ENCODE data around the gene SEMA6D. TPM values are rescaled to one million over a fixed set of nuclear protein-coding genes. Genes with fewer than 3 reads are reported as not detected.

SEMA6D gene
- total RNA-seq, 2 experiments from 2014 or later = not detected

GRCh38 chr15:47802216-47802615, 84.9 kb downstream of the SEMA6D start:
- H3K27me3 Mint-ChIP-seq (ENCODE audit: low read depth) = no peaks in the 10 kb centered on the region
- H3K9me3 Mint-ChIP-seq (ENCODE audit: insufficient read depth) = no peaks in the 10 kb centered on the region
- no peak for DNase-seq
- ATAC-seq = no peak
- no peaks in the 10 kb centered on the region for H3K36me3 Mint-ChIP-seq (ENCODE audit: low read depth)
- no peak overlapping the region for H3K27ac Mint-ChIP-seq
- ChIA-PET CTCF (no interaction called here), POLR2A (no interaction called here)
- H3K4me1 Mint-ChIP-seq (ENCODE audit: low read depth) = no peaks in the 10 kb centered on the region
- no peak overlapping the region for H3K4me3 Mint-ChIP-seq

DNA sequence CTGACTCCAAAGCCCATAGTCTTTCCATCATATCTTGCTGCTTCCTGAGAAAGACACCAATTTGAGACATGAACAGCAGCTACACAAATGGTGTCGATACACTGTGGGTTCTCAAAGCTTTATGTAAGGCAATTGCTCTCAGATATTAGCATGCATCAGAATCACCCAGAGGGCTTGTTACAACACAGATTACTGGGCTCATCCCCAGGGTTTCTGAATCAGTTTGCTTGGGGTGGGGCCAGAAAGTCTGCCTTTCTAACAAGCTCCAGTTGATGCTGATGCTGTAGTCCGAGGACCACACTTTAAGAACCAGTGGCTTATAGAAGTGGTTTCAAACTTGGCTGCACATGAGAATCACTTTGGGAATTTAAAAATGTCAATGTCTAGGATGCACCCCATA, 86.5 kb downstream of the SEMA6D start:
- ATAC-seq (no peak), DNase-seq (no peak)
- ChIA-PET CTCF (no interaction called here), POLR2A (no interaction called here)
- Mint-ChIP-seq H3K9me3 (ENCODE audit: insufficient read depth) (no peaks in the 10 kb centered on the region), H3K36me3 (ENCODE audit: low read depth) (no peaks in the 10 kb centered on the region), H3K4me1 (ENCODE audit: low read depth) (no peaks in the 10 kb centered on the region), H3K27ac (no peak overlapping the region), H3K4me3 (no peak overlapping the region), H3K27me3 (ENCODE audit: low read depth) (no peaks in the 10 kb centered on the region)

DNA sequence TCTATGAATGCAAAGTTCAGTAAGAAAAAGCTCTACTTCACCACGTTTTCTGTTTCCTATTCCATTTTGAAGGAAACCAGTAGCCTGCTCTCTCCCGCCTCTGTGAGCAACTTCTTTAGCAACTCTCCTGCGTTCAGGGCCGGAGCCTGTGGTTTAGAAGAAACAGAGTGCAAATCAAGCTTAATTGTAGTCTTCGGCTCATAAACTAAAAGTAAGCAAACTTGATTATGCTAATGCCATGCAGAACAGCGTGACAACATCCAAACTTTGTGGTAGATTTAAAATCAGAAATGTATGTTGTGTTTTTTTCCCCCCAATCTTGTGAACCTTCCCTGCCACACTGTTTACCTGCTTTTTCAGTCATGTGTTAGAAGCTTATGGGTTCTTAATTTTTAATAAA, 87.4 kb downstream of the SEMA6D start:
- ChIA-PET POLR2A (no interaction called here), CTCF (no interaction called here)
- H3K36me3 Mint-ChIP-seq (ENCODE audit: low read depth) = no peaks in the 10 kb centered on the region
- no peaks in the 10 kb centered on the region for H3K4me1 Mint-ChIP-seq (ENCODE audit: low read depth)
- ATAC-seq (no peak), DNase-seq (no peak)
- H3K27ac Mint-ChIP-seq = no peak overlapping the region
- H3K4me3 Mint-ChIP-seq = no peak overlapping the region
- no peaks in the 10 kb centered on the region for H3K27me3 Mint-ChIP-seq (ENCODE audit: low read depth)
- no peaks in the 10 kb centered on the region for H3K9me3 Mint-ChIP-seq (ENCODE audit: insufficient read depth)

GRCh38 chr15:47806008-47806407, 88.7 kb downstream of the SEMA6D start:
- ATAC-seq (no peak), DNase-seq (no peak)
- H3K36me3 Mint-ChIP-seq (ENCODE audit: low read depth) = no peaks in the 10 kb centered on the region
- H3K27me3 Mint-ChIP-seq (ENCODE audit: low read depth) = no peaks in the 10 kb centered on the region
- H3K4me1 Mint-ChIP-seq (ENCODE audit: low read depth) = no peaks in the 10 kb centered on the region
- H3K9me3 Mint-ChIP-seq (ENCODE audit: insufficient read depth) = no peaks in the 10 kb centered on the region
- CTCF ChIA-PET = no interaction called here
- H3K27ac Mint-ChIP-seq = no peak overlapping the region
- POLR2A ChIA-PET = no interaction called here
- H3K4me3 Mint-ChIP-seq = no peak overlapping the region

DNA sequence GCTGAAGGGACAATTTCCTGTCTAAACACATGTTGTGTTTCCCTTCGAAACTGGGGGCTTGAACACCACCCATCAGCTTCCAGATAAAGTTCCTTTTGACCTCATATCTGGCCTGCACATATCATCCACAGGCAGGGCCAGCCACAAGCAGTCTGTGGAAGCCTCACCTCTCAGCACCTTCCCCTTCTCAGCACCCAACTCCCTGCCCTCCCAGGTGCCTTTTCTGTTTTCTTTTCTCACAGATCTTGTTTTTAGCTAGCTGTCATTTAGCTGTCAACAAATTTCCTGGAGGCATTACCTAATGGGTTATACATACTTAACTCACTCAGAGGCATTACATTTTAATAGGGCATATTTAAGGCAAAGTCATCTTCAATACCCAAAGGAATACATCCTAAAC, 93.9 kb downstream of the SEMA6D start:
- no peak for DNase-seq
- H3K4me3 Mint-ChIP-seq = no peak overlapping the region
- POLR2A ChIA-PET = no interaction called here
- H3K27me3 Mint-ChIP-seq (ENCODE audit: low read depth) = no peaks in the 10 kb centered on the region
- CTCF ChIA-PET = no interaction called here
- ATAC-seq = no peak
- H3K9me3 Mint-ChIP-seq (ENCODE audit: insufficient read depth) = no peaks in the 10 kb centered on the region
- H3K4me1 Mint-ChIP-seq (ENCODE audit: low read depth) = peaks cover 3% of the 10 kb centered on the region
- no peak overlapping the region for H3K27ac Mint-ChIP-seq
- H3K36me3 Mint-ChIP-seq (ENCODE audit: low read depth) = no peaks in the 10 kb centered on the region

DNA sequence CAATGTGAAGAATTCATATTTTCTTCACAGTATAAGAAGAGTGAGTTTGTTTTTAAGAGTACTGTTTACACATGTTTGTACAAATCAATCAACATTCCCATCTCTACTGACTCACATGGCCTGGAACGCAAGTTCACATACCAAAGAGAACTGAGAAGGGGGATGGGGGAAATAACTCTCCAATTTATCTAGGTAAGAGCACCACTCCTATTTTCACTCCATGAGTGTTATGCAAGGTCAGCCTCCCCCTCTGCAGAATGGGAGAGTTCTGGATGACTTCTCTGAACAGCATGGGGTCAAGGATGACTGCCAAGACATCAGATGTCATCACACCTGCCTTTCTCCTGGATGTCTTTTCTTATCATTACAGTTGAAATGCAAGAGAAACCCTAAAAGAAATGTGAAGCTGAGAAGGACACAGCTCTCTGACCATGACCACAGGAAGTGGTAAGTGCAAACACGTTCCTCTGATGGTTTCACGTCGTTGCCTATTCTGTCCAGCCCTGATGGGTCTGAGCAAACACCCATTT, 95.2 kb downstream of the SEMA6D start:
- ChIA-PET POLR2A (no interaction called here), CTCF (no interaction called here)
- no peak overlapping the region for H3K27ac Mint-ChIP-seq
- H3K36me3 Mint-ChIP-seq (ENCODE audit: low read depth) = no peaks in the 10 kb centered on the region
- no peak overlapping the region for H3K4me3 Mint-ChIP-seq
- ATAC-seq = no peak
- peaks cover 3% of the 10 kb centered on the region for H3K4me1 Mint-ChIP-seq (ENCODE audit: low read depth)
- no peaks in the 10 kb centered on the region for H3K27me3 Mint-ChIP-seq (ENCODE audit: low read depth)
- no peak for DNase-seq
- H3K9me3 Mint-ChIP-seq (ENCODE audit: insufficient read depth) = no peaks in the 10 kb centered on the region

DNA sequence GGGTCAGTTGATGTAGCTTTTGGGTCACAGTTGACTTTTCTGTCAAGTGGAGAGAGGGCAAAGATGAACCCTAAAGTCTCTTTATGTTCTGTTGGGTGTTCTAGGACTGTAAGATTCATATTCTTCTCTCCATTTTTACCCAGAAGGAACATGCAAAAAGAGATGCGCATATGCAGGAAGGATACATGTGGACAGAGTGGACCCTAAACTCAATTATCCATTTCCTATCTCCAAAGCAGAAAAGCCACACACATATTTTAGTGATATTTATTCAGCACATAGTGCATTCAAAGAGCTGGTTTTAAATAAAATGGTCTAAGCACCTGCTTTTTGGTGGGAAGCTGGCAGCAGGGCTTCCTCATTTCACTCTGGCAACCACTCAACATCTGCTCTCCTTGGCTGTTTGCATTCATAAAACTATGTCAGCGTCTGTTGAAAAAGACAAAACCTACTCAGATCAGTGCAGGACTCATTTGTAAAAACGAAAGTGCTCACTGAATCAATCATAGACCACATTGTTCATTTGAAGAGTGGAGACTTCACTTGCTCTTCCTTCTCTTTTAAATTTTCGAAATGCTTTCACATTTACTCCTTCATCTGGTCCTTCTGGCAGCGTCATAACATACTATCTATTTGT, 96.6 kb downstream of the SEMA6D start:
- no peaks in the 10 kb centered on the region for H3K36me3 Mint-ChIP-seq (ENCODE audit: low read depth)
- H3K9me3 Mint-ChIP-seq (ENCODE audit: insufficient read depth) = no peaks in the 10 kb centered on the region
- no peak for DNase-seq
- CTCF ChIA-PET = no interaction called here
- H3K4me1 Mint-ChIP-seq (ENCODE audit: low read depth) = peaks cover 3% of the 10 kb centered on the region
- no peaks in the 10 kb centered on the region for H3K27me3 Mint-ChIP-seq (ENCODE audit: low read depth)
- H3K4me3 Mint-ChIP-seq = no peak overlapping the region
- POLR2A ChIA-PET = interaction anchor here (1.0 kb wide), 1 partner anchor 9 kb away, joined by 3 read pairs; no protein-coding TSS in a partner anchor
- no peak overlapping the region for H3K27ac Mint-ChIP-seq
- no peak for ATAC-seq

DNA sequence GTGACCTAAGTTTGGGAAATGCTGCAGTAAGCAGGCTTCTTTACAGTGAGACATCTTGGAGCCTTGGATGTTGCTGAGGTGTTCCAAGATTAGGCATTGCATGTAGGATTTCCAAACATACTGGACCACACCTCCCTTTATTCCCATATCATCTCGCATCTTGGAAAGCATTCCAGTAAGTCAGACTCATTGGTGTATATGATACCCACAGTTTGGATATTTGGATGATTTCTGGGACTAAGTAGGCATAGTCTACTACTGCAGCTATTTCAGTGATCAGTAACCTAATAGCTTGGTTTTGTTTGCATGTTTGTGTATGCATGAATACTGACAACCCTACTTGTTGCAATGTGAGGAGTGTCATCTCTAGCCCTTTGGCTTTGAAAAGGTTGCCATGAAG, 97.3 kb downstream of the SEMA6D start:
- Mint-ChIP-seq H3K27ac (no peak overlapping the region), H3K9me3 (ENCODE audit: insufficient read depth) (no peaks in the 10 kb centered on the region), H3K4me3 (no peak overlapping the region), H3K4me1 (ENCODE audit: low read depth) (peaks cover 3% of the 10 kb centered on the region), H3K27me3 (ENCODE audit: low read depth) (no peaks in the 10 kb centered on the region), H3K36me3 (ENCODE audit: low read depth) (no peaks in the 10 kb centered on the region)
- ATAC-seq (no peak), DNase-seq (no peak)
- ChIA-PET POLR2A (no interaction called here), CTCF (no interaction called here)

DNA sequence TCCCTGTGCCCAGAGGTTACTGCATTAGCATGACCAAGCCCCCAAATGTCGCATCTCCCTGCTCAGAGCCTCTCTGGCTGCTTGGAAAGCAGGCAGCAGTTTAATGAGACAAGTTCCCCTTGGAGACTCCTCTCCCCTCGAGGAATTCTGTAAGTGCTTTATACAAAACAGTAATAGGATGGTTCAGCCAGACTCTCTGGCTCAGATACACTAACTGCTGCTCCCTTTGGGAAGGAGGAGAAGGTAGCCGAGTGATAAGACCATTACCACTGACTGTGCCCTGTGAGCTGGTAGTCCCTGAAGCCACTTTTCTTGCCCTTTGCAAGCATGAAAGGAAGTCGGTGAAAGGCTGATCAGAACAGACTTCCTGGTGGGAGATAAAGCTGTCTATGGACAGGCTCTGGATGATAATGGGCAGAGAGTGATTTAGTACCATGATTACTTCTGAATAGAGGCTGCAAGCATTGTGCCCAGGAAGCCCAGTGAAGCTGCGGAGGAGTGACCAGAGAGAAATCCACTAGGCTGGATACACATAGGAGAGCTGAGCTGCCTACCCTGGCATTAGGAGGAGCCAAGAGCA, 100.8 kb downstream of the SEMA6D start:
- Mint-ChIP-seq H3K27ac (no peak overlapping the region), H3K4me1 (ENCODE audit: low read depth) (peaks cover 3% of the 10 kb centered on the region), H3K9me3 (ENCODE audit: insufficient read depth) (no peaks in the 10 kb centered on the region), H3K27me3 (ENCODE audit: low read depth) (no peaks in the 10 kb centered on the region), H3K4me3 (no peak overlapping the region), H3K36me3 (ENCODE audit: low read depth) (no peaks in the 10 kb centered on the region)
- ChIA-PET POLR2A (no interaction called here), CTCF (no interaction called here)
- DNase-seq (no peak), ATAC-seq (no peak)

- ChIA-PET CTCF (interaction anchor here (0.7 kb wide), 1 partner anchor 243 kb away, joined by 3 read pairs; no protein-coding TSS in a partner anchor), POLR2A (no interaction called here)
- H3K9me3 Mint-ChIP-seq (ENCODE audit: insufficient read depth) = no peaks in the 10 kb centered on the region
- no peak overlapping the region for H3K27ac Mint-ChIP-seq
- no peaks in the 10 kb centered on the region for H3K36me3 Mint-ChIP-seq (ENCODE audit: low read depth)
- DNase-seq = no peak
- H3K4me1 Mint-ChIP-seq (ENCODE audit: low read depth) = no peaks in the 10 kb centered on the region
- H3K27me3 Mint-ChIP-seq (ENCODE audit: low read depth) = no peaks in the 10 kb centered on the region
- no peak for ATAC-seq
- no peak overlapping the region for H3K4me3 Mint-ChIP-seq
Observed at GRCh38 chr15:47819158-47819557, 101.9 kb downstream of the SEMA6D start.

DNA sequence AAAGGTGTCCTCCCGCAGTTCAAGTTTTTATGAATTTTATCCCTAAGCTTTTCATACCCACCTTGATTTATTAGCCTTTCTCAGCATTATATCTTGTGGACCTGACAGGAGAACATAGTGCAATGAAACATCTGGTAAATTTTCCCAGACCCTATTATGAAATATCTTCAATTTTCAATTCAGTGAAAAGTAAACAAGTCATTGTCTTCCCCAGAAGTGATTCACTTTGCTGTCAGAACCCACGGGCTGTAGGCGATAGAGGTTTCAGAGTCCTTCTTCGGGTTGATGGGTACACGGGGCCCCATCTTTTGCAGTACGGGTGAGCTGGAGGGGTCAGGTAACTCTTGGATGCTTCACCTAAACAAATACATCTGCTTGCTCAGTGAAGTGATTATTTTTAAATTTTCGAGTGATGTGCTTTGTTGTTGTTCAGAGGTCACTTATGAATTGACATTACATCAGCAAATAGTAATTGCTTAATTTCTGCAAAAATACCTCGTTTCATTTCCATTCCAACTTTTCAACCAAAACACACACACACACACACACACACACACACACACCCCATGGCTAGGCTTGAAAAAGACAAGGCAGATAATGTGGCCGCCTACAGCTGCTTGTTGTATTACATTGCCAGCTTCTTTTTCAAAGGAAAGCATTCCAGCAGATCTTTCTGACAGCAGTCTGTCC, 102.9 kb downstream of the SEMA6D start:
- CTCF ChIA-PET = no interaction called here
- no peaks in the 10 kb centered on the region for H3K9me3 Mint-ChIP-seq (ENCODE audit: insufficient read depth)
- no peak for ATAC-seq
- H3K36me3 Mint-ChIP-seq (ENCODE audit: low read depth) = no peaks in the 10 kb centered on the region
- DNase-seq = no peak
- POLR2A ChIA-PET = no interaction called here
- no peaks in the 10 kb centered on the region for H3K27me3 Mint-ChIP-seq (ENCODE audit: low read depth)
- H3K4me3 Mint-ChIP-seq = no peak overlapping the region
- H3K27ac Mint-ChIP-seq = no peak overlapping the region
- no peaks in the 10 kb centered on the region for H3K4me1 Mint-ChIP-seq (ENCODE audit: low read depth)

DNA sequence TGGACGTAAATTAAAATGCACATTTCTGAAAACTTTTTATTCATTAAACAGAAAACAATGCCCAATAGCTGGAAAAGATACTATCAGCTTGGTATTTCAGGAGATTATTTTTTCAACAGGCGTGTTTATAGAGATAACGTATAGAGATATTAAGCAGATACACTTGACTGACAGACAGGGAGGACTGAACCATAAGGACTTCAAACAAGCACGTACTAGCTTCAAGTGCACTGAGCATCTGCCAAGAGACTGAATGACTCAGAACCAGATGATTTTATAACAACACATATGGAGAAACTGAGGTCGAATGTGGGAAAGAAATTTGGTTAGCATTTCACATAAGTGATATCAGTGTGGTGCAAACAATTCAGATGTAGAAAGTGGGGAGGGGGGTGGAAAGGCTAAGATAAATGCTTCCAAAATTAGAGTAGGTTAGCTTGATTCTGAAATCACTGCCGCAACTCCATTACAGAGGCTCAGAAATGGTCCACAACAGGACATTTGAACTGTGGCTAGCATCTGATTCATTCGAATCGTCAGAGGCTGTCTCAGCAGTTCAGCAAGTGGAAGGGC, 103.5 kb downstream of the SEMA6D start:
- Mint-ChIP-seq H3K27me3 (ENCODE audit: low read depth) (no peaks in the 10 kb centered on the region), H3K4me3 (no peak overlapping the region), H3K4me1 (ENCODE audit: low read depth) (no peaks in the 10 kb centered on the region), H3K9me3 (ENCODE audit: insufficient read depth) (no peaks in the 10 kb centered on the region), H3K36me3 (ENCODE audit: low read depth) (no peaks in the 10 kb centered on the region), H3K27ac (no peak overlapping the region)
- POLR2A ChIA-PET = no interaction called here
- CTCF ChIA-PET = no interaction called here
- no peak for DNase-seq
- ATAC-seq = no peak
